Panc1 (cell line): ENCODE data around the gene NPR1. TPM values are rescaled to one million over a fixed set of nuclear protein-coding genes. Genes with fewer than 3 reads are reported as not detected.

ENCODE experiments used
- ATAC-seq: fragments of 200-7000 bp; cut with Tn5 transposase; 2 replicates; pipeline ENCODE4 v1.9.1; 2020; ENCODE audit warnings: mild to moderate bottlenecking, moderate library complexity
- BruUV-seq: library from RNA; stranded (reverse); fragments of 400-500 nt; replicated peaks from 2 replicates; lab custom pipeline; 2021; lab: Mats Ljungman, UMichigan
- CTCF ChIA-PET: fragments of 300-600 bp; sonication (Branson Sonifier 250); formaldehyde crosslinking; loops from one replicate; lab custom pipeline; 2022; ENCODE audit warnings: antibody characterized with exemption; lab: Charles Lee
- POLR2A ChIA-PET: fragments of 300-600 bp; sonication (Branson Sonifier 250); formaldehyde crosslinking; loops from one replicate; lab custom pipeline; 2022; ENCODE audit warnings: antibody characterized with exemption; lab: Charles Lee
- DNase-seq: peaks from one replicate; pipeline ENCODE4 v3.0.0-alpha.2; 2010; ENCODE audit warnings: low read depth, low spot score
- H3K27ac ChIP-seq: 2 replicates; pipeline ENCODE4 v1.5.1; 2011; ENCODE audit warnings: mild to moderate bottlenecking, low read length, inconsistent platforms
- H3K27me3 ChIP-seq: fragments of 200-500 bp; sonication (Bioruptor generic); 2 replicates; pipeline ENCODE4 v1.6.0; 2014; ENCODE audit warnings: low read length, inconsistent platforms; ENCODE audit not compliant: control insufficient read depth, insufficient read depth
- H3K36me3 ChIP-seq: fragments of 200-500 bp; sonication (Bioruptor generic); 2 replicates; pipeline ENCODE4 v1.5.1; 2014; ENCODE audit warnings: inconsistent platforms, mild to moderate bottlenecking, low read length, moderate library complexity; ENCODE audit not compliant: control insufficient read depth, insufficient read depth
- H3K4me1 ChIP-seq: 2 replicates; pipeline ENCODE4 v1.5.1; 2011; ENCODE audit warnings: inconsistent platforms, mild to moderate bottlenecking, low read length, moderate library complexity; ENCODE audit not compliant: control insufficient read depth, insufficient read depth
- H3K4me3 ChIP-seq, 2 experiments: 2 replicates each; pipeline ENCODE4 v1.5.1; 2011 to 2012; ENCODE audit warnings: low read depth in 2 of 2, low read length in 2 of 2, mild to moderate bottlenecking in 2 of 2, inconsistent platforms in 1 of 2, moderate library complexity in 1 of 2
- H3K9me3 ChIP-seq: fragments of 200-500 bp; sonication (Bioruptor generic); 2 replicates; pipeline ENCODE4 v1.5.1; 2014; ENCODE audit warnings: low read depth, mild to moderate bottlenecking, inconsistent platforms, low read length, moderate library complexity; ENCODE audit not compliant: control insufficient read depth, insufficient read depth
- CTCF ChIP-seq: fragments of 450-650 bp; IDR thresholded peaks from 2 replicates; pipeline ENCODE4 v1.5.1; 2017; ENCODE audit warnings: mild to moderate bottlenecking
- POLR2AphosphoS5 ChIP-seq: IDR thresholded peaks from 2 replicates; pipeline ENCODE4 v1.6.1; 2012; ENCODE audit warnings: mild to moderate bottlenecking, low read depth, low read length, moderate library complexity
- REST ChIP-seq, 2 experiments: IDR thresholded peaks; 2 replicates each; pipeline ENCODE4 v1.6.1; 2011 to 2012; ENCODE audit warnings: low read depth in 2 of 2, control low read depth in 1 of 2, low read length in 1 of 2, mild to moderate bottlenecking in 1 of 2, moderate library complexity in 1 of 2; ENCODE audit not compliant: insufficient read depth in 1 of 2
- SIN3A ChIP-seq: IDR thresholded peaks from 2 replicates; pipeline ENCODE4 v1.6.1; 2012; ENCODE audit warnings: low read depth, mild to moderate bottlenecking, low read length, moderate library complexity, borderline replicate concordance; ENCODE audit not compliant: insufficient read depth
- TCF7L2 ChIP-seq: IDR thresholded peaks from 2 replicates; pipeline ENCODE4 v1.6.1; 2011; ENCODE audit warnings: mild to moderate bottlenecking, low read depth, low read length, inconsistent platforms
- in situ Hi-C: cut with HindIII; loops from 2 replicates; pipeline ENCODE4 v1.10.0; 2016; ENCODE audit warnings: low sequenced_read_pairs, low pct_unique_long_range_greater_than_20kb
- intact Hi-C: fragments of 100-400 bp; cut with micrococcal nuclease; formaldehyde crosslinking; loops from one replicate; pipeline ENCODE4 v1.10.0; 2022; ENCODE audit not compliant: unreplicated experiment
- total RNA-seq: library from RNA; stranded (reverse); gene quantifications from one replicate; pipeline ENCODE4 v1.2.1, GENCODE V29; 2021; ENCODE audit not compliant: unreplicated experiment

The NPR1 gene
- total RNA-seq, 1 experiment from 2014 or later, result 0.36 TPM

DNA sequence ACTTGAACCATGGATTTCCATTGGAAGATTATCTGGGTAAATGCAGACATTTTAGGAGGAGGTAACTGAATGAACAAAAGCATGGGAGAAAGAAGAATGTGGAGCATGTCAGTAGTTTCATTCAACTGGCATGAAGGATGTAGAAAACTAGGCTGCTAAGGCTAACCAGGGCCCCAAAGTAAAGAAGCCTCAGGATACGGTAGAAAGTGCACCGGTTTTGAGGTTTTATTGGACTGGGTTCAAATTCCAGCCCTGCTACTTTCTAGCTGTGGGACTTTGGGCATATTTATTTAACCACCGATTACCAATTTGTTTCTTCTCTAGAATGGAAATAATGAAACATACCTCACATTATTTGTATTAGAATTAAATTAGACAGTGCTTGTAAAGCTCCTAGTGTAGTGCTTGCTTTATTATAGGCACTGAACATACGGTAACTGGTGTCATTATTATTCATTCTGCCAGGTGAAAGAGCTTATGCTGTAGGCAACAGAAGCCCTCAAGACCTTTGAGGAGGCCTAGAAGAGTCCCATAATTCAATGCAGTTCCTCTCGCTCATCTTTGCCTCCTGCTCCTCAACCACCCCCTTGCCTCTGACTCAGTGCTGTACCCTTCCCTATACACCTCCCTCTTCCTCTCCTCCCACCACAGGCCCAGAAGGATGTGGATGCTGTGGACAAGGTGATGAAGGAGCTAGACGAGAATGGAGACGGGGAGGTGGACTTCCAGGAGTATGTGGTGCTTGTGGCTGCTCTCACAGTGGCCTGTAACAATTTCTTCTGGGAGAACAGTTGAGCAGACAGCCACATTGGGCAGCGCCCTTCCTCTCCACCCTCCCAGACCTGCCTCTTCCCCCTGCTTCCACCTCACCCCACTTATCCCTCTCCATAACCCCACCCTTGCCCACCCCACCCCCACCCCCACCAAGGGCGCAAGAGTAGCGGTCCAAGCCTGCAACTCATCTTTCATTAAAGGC is 47.2 kb upstream of the NPR1 start:
- DNase-seq (no peak), ATAC-seq (no peak)
- TF ChIP-seq CTCF (no peak), POLR2AphosphoS5 (no peak), TCF7L2 (no peak), SIN3A (no peak), REST (IDR thresholded peaks at IDR 0.05; ENCODE audit: insufficient read depth in 1 of 2, low read depth in 2 of 2, low read length in 1 of 2) (no peak)
- ChIA-PET POLR2A (no interaction called here), CTCF (no interaction called here)
- BruUV-seq, result TSS peak; percentile 84
- in situ Hi-C loops (no loop called here), intact Hi-C loops (no loop called here)
- H3K4me1 ChIP-seq, result peaks cover 39% of the 10 kb centered on the region
- no peak overlapping the region for H3K27ac ChIP-seq
- no peaks in the 10 kb centered on the region for H3K27me3 ChIP-seq
- H3K36me3 ChIP-seq, result peaks cover under 1% of the 10 kb centered on the region
- no peak overlapping the region for H3K4me3 ChIP-seq
- H3K9me3 ChIP-seq, result no peaks in the 10 kb centered on the region

DNA sequence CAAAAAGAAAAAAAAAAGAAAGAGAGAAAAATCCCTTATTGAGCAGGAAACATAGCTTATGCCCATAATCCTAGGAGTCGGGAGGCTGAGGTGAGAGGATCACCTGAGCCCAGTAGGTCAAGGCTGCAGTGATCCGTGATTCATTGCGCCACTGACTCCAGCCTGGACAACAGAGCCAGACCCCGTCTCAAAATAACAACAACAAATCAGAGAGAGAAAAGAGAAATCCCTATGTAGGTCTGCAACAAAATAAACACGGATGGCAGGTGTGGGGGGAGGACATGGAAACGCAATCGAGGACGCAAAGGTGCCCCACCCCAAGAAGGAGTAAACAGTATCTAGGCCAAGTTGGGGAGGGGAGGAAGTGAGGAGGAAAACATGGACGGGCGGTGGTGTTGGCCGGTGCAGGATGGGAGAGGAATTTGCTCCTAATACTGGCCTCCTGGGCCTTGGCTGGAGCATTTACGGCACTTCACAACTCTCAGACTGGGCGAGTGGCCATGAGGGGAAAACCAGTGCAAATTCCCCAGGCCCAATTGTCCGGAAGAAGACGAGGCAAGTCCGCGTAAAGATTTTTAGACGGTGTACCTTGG is 45.2 kb upstream of the NPR1 start:
- no TSS peak for BruUV-seq
- POLR2A ChIA-PET, result interaction anchor here (1.0 to 1.6 kb wide), 3 partner anchors 10 to 113 kb away, joined by 3 to 5 read pairs (median 4); no protein-coding TSS in a partner anchor
- no peak for TF ChIP-seq SIN3A
- TF ChIP-seq TCF7L2, result no peak
- TF ChIP-seq CTCF, result no peak
- TF ChIP-seq POLR2AphosphoS5, result no peak
- TF ChIP-seq REST (IDR thresholded peaks at IDR 0.05; ENCODE audit: insufficient read depth in 1 of 2, low read depth in 2 of 2, low read length in 1 of 2), result no peak
- CTCF ChIA-PET, result interaction anchor here (1.2 to 1.6 kb wide), 3 partner anchors 61 to 123 kb away, joined by 5 to 7 read pairs (median 6); no protein-coding TSS in a partner anchor
- Histone ChIP-seq H3K27ac (peak overlapping the region; percentile 92), H3K4me3 (peak overlapping the region; percentile 75 to 93), H3K27me3 (no peaks in the 10 kb centered on the region), H3K36me3 (peaks cover 18% of the 10 kb centered on the region), H3K4me1 (peaks cover 24% of the 10 kb centered on the region), H3K9me3 (no peaks in the 10 kb centered on the region)
- no peak for DNase-seq
- in situ Hi-C loops (no loop called here), intact Hi-C loops (no loop called here)
- ATAC-seq, result peak; percentile 23
